HG03064 (cell line): ENCODE data around the gene ARMC9.
"Not testable (repeated sequence)": the region's sequence is repeated elsewhere in the genome, so short reads cannot be mapped to it uniquely, and the experiment has no call there.

Source experiments
- ATAC-seq: cut with Tn5 transposase; IDR thresholded peaks from one replicate; pipeline ENCODE4 v1.9.1; 2021; ENCODE audit warnings: low read depth; ENCODE audit not compliant: unreplicated experiment

ARMC9 gene

DNA sequence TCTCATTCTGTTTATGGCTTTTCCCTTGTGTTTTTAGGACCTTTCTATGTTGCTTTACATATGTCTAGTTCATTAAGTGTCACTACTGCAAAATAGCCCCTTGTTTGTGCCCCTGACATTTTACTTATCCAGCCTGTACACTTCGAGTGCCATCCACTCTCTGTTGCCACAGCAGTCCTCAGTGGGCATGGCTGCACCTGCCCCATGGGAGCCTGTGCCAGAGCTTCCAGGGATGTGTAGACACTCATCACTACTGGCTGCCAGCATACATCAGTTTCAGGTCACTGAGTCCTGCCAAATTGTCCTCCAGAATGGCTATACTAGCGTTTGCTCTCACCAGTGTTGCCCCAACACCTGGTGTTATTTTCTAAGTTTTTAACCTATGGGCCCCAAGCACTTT is 80.4 kb downstream of the ARMC9 start:
- ATAC-seq: no peak

DNA sequence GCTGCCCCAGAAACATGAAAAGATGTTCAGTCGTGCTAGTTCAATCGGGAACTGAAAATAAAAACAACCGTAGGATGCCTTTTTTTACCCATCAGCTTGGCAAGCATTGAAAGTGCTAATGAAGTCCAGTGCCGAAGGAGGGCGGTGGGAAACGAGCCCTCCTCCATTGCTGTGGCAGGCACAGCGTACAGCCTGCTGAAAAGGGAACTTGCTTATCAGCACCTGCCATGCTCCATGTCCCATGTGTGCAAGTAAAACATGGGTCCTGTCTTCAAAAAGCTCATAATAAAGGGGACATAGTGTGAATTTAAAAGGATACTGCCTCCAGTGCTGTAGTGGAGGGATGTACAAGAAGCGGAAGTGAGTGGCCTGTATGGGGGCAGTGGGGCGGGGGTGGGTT is 82.4 kb downstream of the ARMC9 start:
- ATAC-seq: no peak

DNA sequence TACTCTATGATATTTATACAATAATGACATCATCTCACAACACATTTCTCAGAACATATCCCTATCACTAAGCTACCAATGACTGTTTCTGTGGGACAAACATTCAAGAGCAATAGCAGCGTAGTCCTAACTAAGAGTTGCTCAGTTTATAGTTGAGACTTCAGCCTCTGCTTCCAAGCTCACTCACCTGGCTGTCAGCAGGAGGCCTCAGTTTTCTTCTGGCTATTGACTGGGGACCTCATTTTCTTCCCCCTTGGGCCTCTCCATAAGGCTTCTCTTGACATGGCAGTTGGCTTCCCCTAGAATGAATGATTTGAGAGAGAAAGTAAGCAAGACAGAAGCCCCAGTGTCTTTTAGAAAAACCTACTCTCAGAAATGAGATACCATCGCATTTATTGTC is 85.9 kb downstream of the ARMC9 start:
- ATAC-seq: no peak

DNA sequence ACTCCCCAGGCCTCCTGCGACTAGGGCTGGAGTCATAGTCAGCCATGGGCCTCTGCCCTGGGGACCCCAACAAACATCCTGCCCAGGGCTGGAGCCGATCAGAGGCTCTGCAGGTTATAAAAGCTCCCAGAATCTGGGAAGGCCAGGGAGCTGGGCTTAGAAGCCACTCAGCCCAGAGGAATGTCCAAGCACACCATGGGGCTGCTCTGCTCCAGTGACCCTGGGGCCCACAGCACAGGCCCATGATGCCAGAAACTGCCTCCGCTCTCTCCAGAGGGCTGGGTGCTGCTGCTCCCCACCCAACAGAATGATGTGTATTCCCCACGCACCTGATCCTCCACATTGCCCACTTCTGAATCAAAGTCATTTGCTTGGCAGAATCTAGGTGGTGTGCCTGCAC is 88.5 kb downstream of the ARMC9 start:
- ATAC-seq: no peak

- no peak for ATAC-seq
These were observed 89.3 kb downstream of the ARMC9 start for GRCh38 chr2:231287696-231288095.

DNA sequence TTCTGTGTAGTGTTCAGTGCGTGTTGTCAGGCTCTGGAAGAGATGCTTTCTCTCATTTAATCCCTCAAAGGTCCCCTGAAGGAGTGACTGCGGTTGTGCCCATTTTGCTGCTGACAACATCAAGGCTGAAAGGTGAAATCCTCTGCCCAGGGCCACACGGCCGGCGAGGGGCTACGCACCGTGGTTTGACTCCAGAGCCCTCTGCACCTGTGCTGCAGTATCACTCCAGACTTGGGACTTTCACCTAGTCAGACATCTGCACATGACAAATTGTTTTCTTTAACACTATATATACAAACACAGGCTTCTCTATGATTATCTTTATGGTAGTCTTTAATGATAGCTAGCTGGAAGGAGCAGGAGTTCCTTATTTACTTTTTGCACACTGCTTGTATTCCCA is 90.2 kb downstream of the ARMC9 start:
- no peak for ATAC-seq

DNA sequence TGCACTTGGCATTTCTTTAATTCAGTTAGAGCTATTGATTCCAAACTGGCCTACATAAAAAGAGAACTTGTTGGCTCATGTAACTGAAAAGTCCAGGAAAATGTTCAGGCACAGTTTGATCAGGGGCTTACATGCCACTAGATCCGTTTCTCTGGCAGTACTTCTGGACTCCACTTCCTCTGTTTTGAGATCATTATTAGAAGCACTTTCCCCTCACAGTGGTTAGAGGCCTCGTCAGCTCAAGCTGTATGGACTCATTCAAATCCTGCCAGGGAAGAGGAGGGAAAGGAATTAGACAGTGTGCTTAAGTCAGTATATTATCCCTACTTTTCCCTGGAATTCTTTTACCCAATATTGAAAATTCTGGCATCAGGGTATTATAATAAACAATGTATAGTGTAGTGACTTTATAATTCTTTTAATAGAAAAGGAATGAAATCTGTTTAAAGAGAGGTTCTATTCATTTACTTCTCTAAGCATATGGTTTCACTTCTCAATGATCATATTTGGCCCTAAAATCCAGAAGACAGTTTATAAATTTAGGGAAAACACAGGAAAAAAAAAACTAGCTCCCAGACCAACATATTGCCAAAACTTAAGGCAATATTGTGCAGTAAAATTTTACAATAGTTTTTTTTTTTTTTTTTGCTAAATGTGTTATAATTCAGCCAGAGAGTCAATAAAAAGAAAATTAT is 92.0 kb downstream of the ARMC9 start:
- no peak for ATAC-seq

- no peak for ATAC-seq
These were observed 94.2 kb downstream of the ARMC9 start for GRCh38 chr2:231292472-231293134.

DNA sequence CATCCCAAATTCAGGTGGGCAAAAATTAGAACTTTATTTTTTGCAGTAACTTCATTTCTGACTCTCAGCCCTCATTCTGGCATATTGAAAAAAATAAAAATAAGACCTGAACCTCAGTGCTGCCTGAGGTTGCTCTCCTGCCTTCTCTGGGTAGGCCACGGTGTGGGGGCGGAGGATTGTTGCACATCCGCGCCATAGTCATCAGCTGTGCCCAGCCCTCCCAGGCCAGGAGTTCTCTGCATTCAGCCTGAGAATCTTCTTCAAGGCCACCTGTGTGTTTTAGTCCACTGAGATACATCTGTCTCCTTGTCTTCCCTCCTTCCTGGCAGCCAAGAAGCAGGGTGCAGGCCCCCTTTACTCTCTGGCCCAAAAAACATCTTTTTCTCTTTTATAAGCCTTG is 94.7 kb downstream of the ARMC9 start:
- no peak for ATAC-seq

DNA sequence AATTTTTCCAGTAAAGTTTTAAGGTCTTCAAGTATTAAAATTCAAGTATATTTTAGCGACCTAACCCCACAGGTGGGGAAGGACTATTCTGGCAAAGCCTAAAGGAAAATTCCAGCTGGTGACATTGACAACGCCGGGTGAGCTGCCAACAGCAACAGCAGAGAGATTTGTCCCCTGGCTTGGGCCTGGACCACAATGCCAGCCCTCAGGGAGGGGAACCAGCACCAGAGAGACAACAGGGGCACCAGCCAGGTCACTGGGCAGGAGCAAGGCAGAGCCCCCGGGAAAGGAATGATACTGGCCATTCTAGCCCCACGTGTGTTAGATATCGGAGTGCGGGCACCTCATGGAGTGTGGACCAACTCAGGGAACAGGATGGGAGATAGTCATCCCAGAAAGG is 95.7 kb downstream of the ARMC9 start:
- no peak for ATAC-seq

- ATAC-seq: no peak
These were observed 96.3 kb downstream of the ARMC9 start for GRCh38 chr2:231294571-231295362.

DNA sequence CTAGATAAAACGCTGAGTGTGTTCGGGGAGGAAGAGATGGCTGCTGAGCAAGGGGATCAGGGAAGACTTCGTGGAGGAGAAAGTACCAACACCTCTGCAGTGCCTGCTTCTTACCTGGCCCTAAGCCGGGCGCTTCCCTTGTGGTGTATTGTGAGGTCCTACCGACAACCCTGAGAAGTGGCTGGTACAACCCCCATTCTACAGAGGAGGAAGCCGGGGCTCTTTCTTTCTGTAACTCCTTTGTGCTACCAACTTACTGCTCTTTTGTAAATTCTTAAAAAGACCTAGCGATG is 96.9 kb downstream of the ARMC9 start:
- ATAC-seq: no peak

GRCh38 chr2:231296401-231296974 is 98.1 kb downstream of the ARMC9 start:
- ATAC-seq: no peak

DNA sequence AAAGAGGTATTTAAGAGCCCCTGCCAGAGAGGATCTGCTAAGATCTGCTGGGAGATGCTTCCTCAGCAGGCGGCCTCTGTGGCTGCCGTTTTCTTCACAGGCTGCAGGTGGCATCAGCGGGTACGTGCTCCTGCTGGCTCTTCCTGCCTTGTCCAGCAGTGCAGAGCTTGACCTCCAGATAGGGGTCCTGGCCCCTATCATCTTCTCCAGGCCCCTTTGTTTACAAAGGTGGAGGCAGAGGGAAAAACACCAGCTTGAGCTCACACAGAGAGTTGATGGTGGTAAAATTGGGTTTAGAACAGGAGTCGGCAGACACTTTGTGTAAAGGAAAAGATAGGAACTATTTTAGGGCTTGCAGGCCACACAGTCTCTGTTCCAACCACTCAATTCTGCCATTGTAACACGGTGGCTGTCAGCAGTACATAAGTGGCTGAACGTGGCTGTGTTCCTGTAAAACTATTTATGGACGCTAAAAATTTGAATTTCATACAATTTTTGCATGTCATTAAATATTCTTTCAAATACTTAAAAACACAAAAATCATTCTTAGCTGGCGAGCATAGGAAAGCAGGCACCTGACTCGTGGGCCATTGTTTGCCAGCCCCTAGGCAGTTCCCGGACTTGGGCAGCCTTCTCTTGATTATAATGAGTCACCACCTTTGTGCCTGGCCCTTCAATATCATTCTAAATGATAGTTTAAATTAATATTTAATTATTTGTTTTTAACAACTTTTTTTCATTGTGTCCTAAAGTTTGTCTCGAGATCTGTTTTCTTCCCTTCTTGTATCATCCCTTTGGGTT is 98.9 kb downstream of the ARMC9 start:
- no peak for ATAC-seq

GRCh38 chr2:231298091-231298490 is 99.7 kb downstream of the ARMC9 start:
- no peak for ATAC-seq

GRCh38 chr2:231299267-231299666 is 100.8 kb downstream of the ARMC9 start:
- no peak for ATAC-seq

DNA sequence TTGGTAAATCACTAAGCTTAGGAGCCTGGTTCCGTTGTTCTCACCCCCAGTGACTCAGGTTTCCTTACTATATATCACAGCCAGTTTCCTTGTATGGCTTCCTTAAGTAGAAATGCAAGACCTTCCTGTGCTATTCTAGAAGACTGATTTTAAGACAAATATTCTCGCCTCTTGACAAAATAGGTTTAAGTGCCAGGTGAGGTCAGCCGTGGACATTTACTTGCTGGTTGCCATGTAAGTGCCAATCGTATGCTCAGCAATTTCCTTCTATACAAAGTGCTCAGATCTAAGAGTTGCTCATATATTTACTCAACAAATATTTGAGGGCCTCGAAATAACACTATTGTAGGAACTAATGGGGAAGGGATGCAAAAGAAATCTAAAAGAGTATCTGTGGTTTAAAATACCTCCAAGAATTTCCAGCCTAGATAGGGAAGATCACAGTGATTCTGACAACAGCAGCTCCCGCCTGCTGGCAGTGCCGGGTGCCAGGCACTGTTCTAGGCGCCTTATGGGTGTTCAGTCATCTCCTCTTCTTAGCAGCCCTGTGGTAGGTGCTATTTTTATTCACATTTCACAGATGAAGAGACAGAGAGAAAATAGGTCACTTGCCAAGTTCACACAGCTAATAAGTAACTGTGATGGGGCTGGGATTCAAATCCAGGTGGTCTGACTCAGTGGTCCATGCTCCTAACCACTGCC is 101.7 kb downstream of the ARMC9 start:
- ATAC-seq: no peak

- no peak for ATAC-seq
These were observed 102.3 kb downstream of the ARMC9 start for GRCh38 chr2:231300722-231301076.

DNA sequence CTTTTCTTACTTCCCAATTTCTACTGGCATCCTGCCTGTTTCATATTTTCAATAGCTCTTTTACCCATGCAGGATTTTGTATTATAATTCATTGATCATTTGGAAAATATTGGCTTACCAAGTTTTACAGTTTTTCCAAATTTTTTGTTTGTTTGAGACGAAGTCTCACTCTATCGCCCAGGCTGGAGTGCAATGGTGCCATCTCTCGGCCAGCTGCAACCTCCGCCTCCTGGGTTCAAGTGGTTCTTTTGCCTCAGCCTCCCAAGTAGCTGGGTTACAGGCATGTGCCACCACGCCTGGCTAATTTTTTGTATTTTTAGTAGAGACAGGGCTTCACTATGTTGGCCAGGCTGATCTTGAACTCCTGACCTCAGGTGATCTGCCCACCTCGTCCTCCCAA is 105.8 kb downstream of the ARMC9 start:
- not testable (repeated sequence) for ATAC-seq

DNA sequence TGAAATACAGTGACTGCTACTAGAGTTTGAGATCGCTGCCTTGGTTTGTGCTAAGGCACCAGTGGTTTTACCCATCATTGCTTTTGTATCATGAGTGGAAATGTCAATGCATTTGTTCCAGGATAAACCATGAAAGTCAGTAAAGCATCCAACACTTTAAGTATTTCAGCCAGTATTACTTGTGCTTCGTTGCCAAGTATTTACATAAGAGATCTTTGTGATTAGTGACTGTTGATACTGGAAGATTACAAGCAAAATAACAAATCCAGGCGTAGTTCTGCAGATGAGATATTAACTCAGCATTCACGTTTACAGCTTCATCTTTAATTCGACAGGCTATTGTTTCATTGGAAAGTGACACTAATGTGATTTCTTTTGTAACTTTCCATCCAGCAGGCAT is 106.8 kb downstream of the ARMC9 start:
- ATAC-seq: no peak
